ENCODE results near the gene OBSCN.

OBSCN gene

DNA sequence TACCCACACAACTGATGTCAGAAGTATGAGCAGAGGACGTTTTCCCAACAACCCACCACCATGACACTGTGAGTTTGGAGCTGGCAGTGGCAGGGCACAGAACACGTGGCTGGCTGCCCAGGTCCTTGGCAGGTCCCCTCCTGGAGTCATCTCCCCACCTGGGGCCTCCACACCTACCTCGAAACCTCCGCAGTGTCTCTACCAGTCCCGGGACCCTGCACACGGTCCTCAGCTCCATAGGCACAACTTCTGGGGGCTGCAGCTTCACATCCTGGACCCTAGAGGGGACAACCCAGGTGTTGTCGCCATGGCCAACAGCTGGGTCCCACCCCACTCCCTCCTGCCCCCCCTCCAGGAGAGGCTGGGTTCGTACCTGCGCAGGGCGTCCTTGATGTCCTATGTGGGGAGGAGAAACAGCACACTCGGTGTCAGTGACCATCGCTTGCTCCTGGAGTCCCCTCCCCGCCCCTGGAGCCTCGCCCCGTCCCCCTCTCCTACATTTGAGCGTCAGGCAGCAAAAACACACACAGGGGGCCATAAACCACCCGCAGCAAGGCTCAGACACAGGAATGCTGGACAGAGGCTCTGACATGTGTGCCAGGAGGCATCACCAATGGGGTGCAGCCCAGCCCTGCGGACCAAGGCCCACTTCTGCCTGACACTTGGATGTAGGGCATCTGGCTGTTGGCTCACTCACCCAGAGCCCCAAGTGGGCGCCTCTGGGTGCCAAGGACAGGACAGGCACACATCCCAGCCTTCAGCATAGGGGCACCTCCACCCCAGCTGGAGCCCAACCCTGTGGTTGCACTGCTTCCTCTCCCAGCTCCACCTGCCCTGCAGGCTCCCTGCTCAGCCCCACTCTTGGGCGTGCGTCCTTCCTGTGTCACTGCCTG, 189.2 kb downstream of the OBSCN start:
- H3K27ac ChIP-seq: no peak overlapping the region
- no peak for TF ChIP-seq ZFX (IDR thresholded peaks at IDR 0.05)
- TF ChIP-seq, protein P1, sequence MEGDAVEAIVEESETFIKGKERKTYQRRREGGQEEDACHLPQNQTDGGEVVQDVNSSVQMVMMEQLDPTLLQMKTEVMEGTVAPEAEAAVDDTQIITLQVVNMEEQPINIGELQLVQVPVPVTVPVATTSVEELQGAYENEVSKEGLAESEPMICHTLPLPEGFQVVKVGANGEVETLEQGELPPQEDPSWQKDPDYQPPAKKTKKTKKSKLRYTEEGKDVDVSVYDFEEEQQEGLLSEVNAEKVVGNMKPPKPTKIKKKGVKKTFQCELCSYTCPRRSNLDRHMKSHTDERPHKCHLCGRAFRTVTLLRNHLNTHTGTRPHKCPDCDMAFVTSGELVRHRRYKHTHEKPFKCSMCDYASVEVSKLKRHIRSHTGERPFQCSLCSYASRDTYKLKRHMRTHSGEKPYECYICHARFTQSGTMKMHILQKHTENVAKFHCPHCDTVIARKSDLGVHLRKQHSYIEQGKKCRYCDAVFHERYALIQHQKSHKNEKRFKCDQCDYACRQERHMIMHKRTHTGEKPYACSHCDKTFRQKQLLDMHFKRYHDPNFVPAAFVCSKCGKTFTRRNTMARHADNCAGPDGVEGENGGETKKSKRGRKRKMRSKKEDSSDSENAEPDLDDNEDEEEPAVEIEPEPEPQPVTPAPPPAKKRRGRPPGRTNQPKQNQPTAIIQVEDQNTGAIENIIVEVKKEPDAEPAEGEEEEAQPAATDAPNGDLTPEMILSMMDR (conservative IDR thresholded peaks at IDR 0.05): no peak

- no peak overlapping the region for H3K27ac ChIP-seq
Measured at GRCh38 chr1:228397966-228398365, 190.1 kb downstream of the OBSCN start.

DNA sequence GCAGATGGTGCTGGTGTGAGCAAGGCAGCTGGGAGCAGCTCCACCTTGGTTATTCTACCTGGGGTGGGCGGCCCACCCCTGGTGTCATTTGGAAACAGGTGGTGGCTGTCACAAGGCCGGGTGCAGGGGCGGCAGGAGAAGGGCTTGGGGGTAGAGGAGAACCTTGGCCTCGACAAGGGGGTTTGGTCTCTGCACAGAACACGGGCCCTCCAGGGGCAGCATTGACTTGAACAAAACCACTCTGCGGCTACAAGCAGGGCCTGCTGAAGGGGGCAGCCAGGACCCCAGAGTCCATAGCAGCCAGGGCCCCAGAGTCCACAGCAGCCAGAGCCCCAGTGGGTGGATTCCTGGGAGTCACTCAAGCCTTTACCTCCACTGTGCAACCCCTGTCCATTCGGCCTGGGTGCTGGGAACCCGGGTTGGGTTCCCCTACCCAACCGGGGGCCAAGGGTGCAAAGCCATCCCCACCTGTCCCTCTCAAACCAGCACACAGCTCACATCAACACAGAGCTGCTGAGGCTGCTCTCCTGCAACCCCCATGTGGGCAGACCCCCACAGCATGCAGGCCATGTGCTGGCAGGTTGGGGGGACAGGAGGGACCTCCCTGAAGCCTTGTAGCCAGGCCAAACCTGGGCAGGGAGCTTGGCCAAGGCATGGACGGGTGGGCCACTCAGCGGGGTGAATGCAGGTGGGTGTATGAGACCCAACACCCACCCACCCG, 191.1 kb downstream of the OBSCN start:
- TF ChIP-seq, protein P1 (conservative IDR thresholded peaks at IDR 0.05): no peak
- TF ChIP-seq ZFX (IDR thresholded peaks at IDR 0.05): no peak
- H3K27ac ChIP-seq: no peak overlapping the region

More at GRCh38 chr1:228397966-228398365, 190.1 kb downstream of the OBSCN start:
- TF ChIP-seq ZFX (IDR thresholded peaks at IDR 0.05): no peak
- TF ChIP-seq, protein P1 (conservative IDR thresholded peaks at IDR 0.05): no peak

- TF ChIP-seq ZFX (IDR thresholded peaks at IDR 0.05): no peak
- TF ChIP-seq, protein P1 (conservative IDR thresholded peaks at IDR 0.05): no peak
- H3K27ac ChIP-seq: no peak overlapping the region
Measured at GRCh38 chr1:228399531-228400236, 191.8 kb downstream of the OBSCN start.

DNA sequence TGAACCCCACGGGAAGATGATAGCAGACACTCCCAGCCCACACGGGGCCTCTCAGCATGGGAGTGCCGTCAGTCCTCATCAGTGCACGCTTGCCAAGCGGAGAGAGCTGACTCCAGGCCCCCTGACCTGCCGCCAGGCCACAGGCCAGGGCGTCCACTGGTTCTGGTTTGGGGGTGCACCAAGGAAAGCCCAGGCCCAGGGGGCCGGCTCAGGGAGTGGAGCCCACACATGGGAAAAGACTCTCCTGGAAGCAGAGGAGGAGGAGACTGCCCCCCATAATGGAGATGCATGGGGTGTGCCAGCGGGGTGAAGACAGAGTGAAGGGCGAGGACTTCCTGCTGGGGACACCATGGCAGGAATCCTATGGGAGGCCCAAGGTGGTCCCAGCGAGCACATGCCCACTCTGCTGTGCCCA, 192.4 kb downstream of the OBSCN start:
- TF ChIP-seq, protein P1 (conservative IDR thresholded peaks at IDR 0.05): no peak
- TF ChIP-seq ZFX (IDR thresholded peaks at IDR 0.05): no peak
- no peak overlapping the region for H3K27ac ChIP-seq

- H3K27ac ChIP-seq: no peak overlapping the region
- no peak for TF ChIP-seq ZFX (IDR thresholded peaks at IDR 0.05)
- TF ChIP-seq, protein P1 (conservative IDR thresholded peaks at IDR 0.05): no peak
Measured at GRCh38 chr1:228400692-228401454, 193.0 kb downstream of the OBSCN start.

Measured in C4-2B (cell line).